ENCODE measurements around the gene CNOT3.

DNA sequence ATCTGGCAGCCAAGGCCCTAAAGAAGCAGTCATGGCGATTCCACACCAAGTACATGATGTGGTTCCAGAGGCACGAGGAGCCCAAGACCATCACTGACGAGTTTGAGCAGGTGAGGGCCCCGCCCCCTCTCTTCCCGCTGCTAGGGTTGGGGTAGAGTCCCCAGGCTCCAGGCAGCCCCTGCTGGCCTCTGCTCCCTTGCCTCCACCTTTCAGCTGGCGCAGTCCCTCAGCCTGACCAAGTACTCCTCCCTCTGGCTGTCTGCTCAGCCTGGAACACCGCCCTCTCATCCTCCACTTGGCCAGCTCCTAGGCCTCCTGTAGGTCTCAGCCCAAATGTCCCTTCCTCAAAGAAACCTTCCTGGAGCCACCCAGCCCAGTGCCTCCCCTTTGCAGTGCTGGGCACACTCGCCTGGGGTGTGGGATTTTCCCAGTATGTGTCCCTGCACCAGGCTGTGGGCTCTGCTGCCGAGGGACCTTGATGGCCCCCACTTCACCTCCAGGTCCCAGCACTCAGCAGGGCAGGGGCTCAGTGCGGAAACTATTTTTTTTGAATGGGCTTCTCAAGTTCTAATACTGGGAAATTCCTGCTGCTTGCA, 16.3 kb downstream of the CNOT3 start:
- TF ChIP-seq FOXM1 (IDR thresholded peaks at IDR 0.05; ENCODE audit: borderline replicate concordance) (no peak), L3MBTL2 (conservative IDR thresholded peaks at IDR 0.05) (no peak), ZNF384 (IDR thresholded peaks at IDR 0.05) (no peak), SP1 (IDR thresholded peaks at IDR 0.05) (no peak), SUZ12 (IDR thresholded peaks at IDR 0.05) (no peak)

Measured in HEK293T (cell line).